GM18868 (cell line): Measurements from ENCODE around the gene EEIG1.

Source experiments
- ATAC-seq: cut with Tn5 transposase; IDR thresholded peaks from one replicate; pipeline ENCODE4 v1.9.1; 2021; ENCODE audit warnings: mild to moderate bottlenecking, moderate library complexity; ENCODE audit not compliant: unreplicated experiment

EEIG1 gene

DNA sequence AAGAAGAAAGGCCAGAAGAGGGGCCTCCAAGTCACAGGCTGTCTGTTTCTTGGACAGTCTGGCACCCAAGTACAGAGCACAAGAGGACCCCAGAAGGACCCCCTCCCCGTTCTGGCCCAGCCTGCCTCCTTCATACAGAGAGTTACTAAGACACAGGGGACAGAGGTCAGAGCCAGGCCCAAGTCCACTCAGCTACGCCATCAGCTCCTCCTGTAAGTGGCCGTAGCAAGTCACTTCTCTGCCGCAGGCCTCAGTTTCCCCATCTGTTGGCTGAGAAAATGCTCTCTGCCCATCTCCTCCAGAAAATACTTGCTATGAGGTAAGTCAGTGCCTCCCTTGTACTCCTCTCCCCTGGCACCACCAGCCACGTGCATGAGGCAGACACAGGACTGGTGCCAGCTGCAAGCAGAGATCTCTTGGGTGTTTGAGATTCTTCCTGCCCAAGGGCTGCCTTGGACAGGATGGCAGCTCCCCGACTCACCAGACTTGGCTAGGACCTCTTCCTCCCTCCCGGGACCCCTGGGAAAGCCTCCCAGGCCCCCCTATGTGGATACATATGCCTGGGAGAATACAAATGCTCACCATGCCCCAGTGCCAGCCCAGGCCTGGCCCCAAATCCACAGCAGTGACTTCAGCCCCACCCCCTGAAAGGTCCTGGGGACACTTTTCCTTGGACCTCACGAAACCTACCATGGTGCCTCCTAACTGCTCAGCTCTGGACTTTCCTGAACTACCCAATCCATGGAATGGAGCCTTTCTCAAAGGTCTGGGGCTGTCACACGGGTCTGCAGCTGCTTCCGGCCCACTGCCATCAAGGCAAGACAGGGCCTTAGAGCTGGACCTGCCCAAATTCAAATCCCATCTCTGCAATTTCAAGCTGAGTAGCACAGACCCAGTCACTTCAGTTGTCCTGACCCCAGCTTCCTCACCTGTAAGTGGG lies 5.1 kb downstream of the EEIG1 start:
- ATAC-seq: no peak

DNA sequence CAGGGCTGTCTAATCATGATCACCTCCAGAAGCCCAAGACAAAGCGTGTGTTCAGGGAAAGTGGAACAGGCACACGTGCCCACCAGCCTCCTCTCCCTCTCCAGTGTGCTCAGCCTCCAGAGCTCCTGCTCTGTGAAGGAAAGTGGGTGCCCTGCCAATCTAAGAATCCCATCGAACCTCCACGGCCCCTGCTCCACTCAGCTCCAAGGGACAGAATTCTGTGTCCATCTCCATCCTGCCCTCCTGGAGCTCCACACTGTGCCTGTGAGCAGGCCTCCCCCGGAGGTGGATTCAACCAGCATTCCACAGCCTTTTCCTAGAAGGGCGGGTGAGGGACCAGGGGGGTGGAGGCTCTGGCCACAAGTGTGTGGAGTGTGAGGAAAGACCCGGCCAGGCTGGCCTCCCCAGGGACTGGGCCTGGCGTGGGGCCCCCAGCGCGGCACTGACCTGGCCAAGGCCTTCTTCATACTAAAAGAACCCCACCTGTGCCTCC lies 6.0 kb downstream of the EEIG1 start:
- no peak for ATAC-seq

DNA sequence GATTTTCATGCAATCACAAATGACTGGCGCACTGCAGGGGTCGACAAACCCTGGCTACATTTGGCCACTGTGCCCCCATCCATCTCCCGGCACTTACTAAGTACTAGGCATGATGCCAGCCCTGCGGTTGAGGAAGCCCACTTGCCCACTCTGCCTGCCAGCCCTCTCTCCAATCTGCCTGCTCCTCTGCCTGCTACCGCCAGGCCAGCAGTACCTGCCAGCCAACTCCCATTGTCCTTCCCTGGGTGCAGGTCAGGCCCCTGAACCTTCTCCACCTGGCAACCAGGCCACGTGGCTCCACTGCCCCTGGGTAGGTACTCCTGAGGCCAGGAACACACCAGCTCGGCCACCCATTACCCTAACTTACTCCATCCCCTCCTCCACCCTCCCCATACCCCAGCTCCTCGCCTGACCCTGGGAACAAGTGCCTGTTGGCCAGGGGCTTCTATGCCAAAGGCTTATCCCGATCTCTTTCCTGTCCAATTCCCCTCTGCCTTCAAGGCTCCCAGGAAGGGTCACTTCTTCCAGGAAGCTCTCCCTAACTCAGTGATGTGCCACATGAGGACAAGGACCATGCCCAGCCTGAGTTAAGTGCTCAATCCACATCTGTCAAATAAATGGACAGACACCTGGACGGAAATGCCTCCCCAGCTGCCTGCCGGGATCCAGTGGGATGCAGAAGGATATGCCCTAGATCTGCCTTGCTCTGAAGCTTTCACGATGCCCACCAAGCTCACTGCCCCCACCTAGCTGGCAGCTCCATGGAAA lies 6.6 kb downstream of the EEIG1 start:
- ATAC-seq: no peak

DNA sequence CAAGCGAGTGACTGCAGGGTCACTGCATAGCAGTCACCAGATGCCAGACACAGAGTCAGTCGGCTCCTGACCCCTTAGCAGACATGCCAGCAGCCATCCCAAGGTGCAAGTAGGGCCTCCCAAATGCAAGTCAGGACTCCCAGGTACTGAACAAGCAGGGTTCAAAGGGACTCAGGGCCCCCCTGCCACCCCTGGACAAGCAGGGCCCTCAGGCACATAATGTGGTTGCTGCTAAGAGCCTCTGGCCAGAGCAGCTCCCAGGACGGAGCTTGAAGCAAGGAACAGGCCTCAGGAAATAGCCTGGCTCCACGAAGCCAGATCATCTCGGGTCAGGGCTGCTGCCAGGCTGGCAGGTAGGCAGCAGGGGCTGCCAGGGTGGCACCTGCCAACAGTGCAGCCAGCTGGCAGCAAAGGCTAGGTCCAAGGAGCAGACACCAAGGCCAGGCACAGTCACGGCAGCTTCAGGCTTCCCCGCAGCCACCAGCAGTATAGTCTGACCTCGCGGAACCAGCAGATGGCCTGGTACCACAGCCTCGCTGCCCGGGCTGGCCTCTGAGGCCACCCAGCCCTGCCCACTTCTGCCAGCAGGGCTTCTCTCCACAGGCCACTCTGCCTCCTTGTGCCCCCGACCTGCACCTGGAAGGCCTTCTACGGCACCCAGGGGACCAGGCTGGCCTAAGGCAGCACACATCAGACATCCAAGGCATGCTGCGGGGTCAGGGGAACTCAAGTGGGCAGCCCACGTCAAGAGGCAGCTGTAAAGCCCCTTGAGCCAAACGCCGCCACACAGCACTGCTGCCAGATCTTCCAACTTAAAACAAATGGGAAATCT lies 7.4 kb downstream of the EEIG1 start:
- ATAC-seq: no peak

DNA sequence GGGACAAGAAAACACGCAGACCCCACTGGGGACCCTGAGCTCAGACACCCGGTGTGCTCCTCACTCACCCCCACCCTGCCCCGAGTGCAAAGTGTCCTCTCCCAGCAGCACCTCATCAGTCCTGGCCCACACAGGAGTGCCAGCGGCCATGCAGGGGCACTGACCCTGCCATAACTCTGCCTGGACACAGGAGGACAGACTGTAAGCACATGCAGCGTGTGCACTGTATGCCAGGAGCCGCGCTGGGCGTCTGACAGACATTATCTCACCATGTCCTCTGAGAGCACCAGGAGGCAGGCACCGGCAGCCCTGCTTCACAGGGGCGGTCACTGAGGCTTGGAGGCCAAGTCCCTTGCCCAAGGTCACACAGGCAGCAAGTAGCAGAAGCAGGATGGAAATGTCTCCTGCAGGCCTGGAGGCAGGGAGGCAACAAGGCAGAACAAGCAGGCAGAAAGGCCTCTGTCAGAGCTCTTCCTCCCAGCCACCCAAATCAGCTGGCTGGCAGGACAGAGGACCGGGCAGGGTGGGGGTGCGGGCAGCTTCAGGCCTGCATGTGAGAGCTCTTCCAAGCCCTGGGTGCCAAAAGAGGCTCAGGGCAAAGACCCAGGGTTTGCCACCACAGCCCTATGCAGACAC lies 8.4 kb downstream of the EEIG1 start:
- ATAC-seq: no peak

DNA sequence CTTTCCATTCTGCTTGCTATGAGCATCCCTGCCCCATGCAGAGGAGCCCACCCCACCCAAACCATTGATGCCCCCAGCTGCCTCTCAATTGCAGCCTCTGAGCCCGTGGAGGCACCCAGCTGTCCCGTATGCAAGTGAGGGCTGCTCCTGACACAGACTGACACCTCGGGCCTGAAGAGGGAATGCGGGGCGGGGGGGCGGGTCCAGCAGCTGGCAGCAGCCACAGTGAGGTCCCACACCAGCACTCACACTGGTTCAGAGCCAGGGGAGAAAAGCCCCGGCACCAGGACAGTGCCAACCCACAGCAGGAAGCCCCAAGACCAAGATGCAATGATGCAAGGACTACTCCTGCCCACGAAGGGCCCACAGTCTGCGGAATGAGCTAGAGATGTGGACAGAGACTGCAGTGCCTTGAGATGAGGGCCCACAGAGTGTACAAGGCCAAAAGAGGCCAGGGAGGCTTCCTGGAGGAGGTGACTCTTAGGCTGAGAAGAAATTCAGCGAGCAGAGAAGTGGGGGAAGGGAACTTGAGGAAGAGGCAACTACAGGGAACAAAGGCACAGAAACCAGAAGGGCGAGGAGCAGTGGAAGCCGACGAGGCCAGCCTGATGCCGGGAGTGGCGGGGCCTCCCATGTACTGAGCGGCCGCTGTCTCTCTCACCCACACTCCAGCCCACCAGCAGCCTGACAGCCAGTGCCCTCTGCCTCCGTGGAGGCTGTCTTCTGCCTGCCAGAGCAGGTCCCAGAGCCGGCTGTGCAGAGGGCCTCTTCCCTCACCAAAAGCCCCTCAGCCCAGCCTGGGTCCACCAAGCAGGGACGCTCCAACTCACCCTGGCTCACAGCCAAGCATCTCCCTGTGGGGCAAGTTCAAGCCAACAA lies 9.2 kb downstream of the EEIG1 start:
- ATAC-seq: no peak

DNA sequence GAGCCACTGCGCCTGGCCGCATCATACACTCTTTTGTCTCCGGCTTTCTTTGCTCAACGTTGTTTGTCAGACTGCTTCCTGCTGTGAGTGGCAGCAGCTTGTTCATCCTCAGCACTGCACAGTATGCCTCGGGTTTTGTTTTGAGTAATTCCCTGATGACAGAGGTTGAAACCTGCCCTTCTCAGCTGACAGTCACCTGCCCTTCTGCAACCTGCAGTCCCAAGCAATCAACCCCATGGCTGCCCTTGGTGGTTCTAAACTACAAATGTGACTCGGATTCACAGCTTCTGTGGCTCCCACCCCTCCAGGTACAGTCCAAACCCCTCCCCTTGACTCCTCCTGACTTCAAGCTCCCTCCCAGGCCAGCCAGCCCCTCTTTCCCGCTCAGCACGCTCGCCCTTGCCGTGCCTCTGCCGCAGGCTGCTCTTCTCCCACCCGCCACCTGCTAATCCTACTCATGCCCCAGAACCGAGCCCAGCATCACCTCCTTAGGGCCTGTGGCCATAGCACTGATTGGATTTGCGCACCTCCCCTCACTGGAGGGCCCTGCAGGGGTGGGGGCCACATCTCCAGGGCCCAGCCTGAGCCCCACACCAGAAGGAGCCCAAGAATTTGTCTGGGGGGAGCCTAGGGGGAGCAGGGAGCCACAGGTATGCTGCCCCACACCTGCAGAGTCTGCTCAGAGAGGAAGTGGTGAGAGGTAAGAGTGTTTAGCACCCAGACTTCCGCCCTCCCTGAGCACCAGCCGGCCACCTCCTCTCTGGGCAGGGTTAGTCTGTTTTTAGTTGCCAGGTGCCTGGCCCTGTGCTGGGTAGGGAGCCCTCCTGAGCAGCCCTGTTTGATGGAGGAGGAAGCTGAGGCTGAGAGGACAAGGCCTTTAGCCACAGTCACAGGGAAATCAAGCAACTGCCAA lies 10.1 kb downstream of the EEIG1 start:
- peak; percentile 76 for ATAC-seq

DNA sequence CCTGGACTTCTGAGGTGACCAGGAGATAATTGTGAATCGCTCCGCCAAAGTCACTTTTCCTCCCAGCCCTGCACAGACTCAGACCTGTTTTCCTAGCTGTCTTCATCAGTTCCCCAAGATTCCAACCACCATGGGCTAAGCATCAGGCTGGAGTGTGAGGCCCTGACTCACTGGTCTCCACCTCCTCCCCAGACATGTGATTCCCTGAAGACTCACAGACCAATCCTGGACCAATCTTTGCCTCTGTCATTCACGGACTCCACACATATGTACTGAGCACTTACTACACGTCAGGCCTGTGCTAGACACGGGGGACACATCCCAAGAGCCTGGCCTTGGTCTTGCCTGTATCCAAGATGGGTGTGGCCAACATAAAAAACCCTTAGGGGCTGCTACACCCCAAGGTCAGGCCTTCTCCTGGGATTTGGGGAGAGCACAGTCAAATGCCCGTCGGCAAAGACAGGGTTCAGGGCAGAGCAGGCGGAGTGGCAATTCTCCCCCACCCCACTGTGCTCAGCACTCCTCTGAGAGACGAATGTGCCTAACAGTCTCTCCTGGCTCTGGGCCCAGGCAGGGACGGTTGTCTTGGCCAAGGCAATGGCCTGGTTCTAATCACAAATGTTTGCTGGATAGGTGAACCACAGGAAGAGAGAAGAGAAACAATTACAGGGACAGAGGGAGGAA lies 11.9 kb downstream of the EEIG1 start:
- ATAC-seq: no peak

DNA sequence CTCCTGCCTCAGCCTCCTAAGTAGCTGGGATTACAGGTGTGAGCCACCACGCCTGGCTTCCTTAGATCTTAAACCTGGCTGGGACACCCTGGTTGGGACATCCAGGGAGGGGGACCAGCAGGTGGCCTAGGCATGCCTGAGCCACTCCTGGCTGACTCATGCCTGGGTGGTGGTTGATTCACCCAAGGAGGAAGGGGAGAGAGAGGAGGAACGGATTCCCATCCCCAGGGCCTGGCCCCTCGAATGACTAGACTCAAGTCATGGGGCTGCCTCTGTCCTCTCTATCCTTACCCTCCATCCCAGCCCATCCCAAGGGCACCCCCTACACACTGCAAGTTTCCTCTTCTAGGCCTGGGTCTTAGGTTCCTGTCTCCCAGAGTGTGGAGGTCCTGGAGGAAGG lies 12.7 kb downstream of the EEIG1 start:
- no peak for ATAC-seq

DNA sequence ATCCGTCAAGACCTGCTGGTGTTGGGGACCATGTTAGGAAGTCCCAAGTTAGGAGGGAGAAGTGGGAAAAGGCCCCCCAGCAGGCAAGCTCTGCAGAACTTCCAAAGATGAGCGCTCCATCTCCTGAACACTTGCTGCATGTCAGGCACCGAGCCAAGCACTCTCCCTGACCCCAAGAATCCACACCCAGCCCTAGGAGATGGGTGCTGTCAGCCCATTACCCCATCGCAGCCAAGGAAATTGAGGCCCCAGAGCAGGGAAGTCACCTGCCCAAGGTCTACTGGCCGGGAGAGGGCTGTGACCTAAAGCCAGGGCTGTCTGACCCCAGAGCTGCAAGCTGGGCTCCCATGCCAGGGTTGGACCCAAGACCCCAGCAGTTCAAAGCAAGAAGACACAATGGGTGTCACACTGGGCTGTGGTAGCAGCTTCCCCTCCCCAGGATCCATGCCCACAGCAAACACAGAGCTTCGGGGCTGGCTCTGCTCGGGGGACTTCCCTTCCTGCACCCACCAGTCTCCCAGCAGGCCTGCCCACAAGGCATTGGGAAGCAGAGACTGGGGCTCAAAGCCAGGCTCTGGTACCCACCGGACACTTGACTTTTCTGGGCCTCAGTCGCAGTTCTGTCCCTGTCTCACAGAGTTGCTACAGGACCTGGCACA lies 13.5 kb downstream of the EEIG1 start:
- no peak for ATAC-seq

DNA sequence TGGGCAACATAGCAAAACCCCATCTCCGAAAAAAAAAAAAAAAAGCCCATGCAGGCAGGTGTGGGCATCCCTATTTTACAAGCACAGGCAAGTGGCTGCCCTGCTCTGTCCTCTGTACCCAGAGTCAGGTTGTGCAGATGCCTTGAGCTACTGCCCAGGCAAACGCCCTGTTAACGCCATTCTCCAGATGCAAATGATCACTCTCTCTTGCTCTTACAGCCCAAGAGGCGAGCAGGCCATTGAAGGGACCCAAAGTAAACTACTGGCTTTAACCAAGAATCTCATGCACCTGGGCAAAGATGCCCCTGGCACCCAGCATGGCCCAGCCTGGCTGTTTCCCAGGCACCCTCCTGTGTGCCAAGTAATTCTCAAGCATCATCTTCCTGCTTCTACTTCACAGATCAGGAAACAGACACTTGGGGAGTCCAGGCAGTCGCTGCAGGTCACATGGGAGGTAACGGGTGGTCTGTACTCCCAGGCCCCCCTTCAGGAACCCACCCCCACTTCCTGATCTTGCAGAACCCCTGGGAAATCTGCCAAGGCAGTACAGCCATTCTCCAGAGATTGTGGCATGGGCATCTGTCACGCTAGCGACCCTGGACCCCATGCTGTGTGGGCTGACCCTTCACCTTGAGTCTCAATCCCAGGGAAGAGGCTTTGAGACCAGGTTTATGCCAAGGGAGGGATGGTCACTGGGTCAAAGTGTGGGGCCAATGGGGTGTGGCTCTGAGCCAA lies 14.2 kb downstream of the EEIG1 start:
- no peak for ATAC-seq

DNA sequence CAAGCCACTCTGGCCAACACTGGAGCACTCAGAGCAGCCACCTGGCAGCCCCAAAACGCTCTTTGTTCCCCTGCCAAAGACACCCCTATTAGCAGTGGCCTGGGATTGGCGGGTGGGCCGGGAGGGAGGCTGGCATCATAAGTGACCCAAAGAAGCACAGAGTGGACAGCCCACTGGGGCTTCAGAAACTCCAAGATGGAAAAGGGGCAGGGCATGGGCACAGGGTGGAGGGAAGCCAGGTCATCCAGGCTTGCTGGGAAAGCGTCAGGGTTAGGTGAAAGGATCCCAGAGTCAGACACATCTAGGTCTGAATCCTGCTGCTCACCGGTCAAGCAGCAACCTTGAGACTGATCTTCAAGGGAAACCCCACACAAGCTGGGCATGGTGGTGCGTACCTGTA lies 14.8 kb downstream of the EEIG1 start:
- ATAC-seq: no peak

DNA sequence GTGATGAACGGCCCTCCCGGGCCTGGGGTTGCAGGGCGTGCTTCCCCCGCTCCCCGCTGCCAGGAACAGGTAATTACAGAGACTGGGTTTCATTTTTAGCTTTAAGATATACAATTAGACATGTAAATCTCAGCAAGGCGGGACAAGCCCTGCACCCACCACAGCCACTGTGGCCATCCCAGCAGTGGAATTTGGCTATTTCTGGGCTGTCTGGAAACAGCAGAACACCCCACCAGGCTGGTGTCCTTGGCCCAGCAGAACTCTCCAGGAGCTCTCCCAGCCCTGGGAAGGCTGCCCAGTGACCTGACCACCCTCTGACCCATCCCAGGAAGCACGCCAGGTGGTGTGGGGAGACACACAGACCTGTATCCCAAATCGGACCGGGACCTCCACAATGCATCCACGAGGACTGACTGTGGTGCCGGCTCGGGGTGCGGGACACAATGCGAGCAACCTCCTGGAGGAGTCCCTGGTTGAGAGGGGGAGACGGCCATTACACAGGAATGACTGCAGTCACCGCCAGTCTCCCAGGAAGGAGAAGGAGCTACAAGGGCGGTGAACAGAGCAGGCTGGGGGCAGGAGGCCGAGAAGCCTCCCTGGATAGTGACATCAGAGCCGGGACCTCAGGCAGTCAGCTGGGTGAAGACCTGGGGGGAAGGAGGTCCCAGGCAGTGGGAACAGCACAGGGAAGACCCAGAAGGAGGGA lies 17.3 kb downstream of the EEIG1 start:
- ATAC-seq: no peak

DNA sequence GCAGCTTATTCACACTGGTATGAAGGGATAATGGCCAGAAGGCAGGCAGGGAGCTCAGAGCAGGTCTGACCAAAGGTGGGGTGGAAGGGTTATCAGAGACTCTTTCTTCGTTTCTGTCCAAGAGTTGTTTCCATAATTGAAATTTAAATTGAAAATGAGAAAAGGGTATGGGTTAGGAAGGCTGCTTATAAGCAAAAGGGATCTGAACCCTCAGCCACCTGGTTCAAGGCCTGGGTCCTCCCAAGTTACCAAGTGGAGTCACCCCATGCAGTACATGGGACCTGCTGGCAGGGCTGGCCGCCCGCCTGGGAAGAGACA lies 17.8 kb downstream of the EEIG1 start:
- ATAC-seq: no peak

DNA sequence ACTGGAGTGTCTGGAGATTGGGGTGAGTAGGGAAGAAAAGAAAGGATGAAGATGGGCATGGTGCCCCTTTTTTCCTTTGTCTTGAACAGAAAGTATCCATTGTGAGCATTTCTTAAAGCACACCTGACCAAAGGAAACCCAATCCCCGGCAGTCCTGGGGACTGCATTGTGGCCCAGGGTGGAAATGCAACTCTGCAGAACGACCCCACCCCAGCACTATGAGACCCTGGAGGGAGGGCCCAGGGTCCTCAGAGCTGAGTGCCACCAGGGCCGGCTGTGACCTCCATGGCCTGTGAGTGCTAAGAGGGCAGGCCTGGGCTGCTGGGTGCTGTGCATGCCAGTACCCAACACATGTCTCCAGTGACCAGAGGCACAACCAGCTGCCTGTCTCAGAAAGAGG lies 18.5 kb downstream of the EEIG1 start:
- no peak for ATAC-seq

DNA sequence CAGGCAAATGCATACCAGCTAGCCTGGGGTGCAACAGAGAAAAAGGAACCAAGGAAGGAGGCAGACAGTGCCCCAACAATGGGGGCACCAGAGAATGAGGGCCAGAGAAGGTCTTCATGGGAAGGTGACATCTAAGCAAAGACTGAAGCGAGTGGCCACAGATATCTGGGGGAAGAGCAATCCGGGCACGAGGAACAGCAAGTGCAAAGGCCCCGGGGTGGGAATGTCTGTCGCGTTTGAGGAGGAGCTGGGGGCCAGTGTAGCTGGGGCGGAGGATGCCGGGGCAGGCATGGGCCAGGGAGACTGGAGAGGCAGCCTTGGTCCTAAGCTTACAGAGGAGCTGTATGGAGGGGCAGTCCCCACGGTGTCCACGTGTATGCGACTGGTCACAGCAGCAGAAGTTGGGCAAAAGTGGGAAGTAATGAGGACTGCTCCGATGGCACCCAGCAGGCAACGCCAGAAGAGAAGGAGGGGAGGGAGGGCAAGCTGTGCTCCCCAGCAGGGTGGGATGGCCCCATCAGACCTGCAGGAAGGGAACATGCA lies 19.1 kb downstream of the EEIG1 start:
- no peak for ATAC-seq
